Activated CD4-positive, alpha-beta T cell treated with anti-CD3 and anti-CD28 coated beads, Interleukin-2, amount 10 ng/mL, durations not matched to agents 7 days and 5 days (primary cell): ENCODE data around the gene PCDHGA1. TPM values are rescaled to one million over a fixed set of nuclear protein-coding genes. Genes with fewer than 3 reads are reported as not detected.
"Not testable (repeated sequence)": the region's sequence is repeated elsewhere in the genome, so short reads cannot be mapped to it uniquely, and the experiment has no call there.

Experiments used
- CTCF ChIA-PET: fragments of 350-600 bp; sonication (Branson Sonifier 250); formaldehyde crosslinking; loops from one replicate; lab custom pipeline; 2021; ENCODE audit warnings: antibody characterized with exemption; lab: Charles Lee
- POLR2A ChIA-PET: fragments of 350-600 bp; sonication (Branson Sonifier 250); formaldehyde crosslinking; loops from one replicate; lab custom pipeline; 2021; ENCODE audit warnings: antibody characterized with exemption; lab: Charles Lee
- DNase-seq: peaks from one replicate; pipeline ENCODE4 v3.0.0-alpha.2; 2020
- H3K27ac Mint-ChIP-seq: one replicate; pipeline ENCODE4 v1.8.0; 2021; ENCODE audit warnings: mild to moderate bottlenecking, moderate library complexity, mixed read lengths
- H3K27me3 Mint-ChIP-seq: one replicate; pipeline ENCODE4 v1.8.0; 2021; ENCODE audit warnings: mixed read lengths
- H3K36me3 Mint-ChIP-seq: one replicate; pipeline ENCODE4 v1.8.0; 2021; ENCODE audit warnings: low read depth, mixed read lengths
- H3K4me1 Mint-ChIP-seq: one replicate; pipeline ENCODE4 v1.8.0; 2021; ENCODE audit warnings: mixed read lengths
- H3K4me3 Mint-ChIP-seq: one replicate; pipeline ENCODE4 v1.8.0; 2021; ENCODE audit warnings: mild to moderate bottlenecking, moderate library complexity, mixed read lengths
- H3K9me3 Mint-ChIP-seq: one replicate; pipeline ENCODE4 v1.8.0; 2021; ENCODE audit warnings: mixed read lengths
- total RNA-seq, 2 experiments: library from RNA; stranded (reverse); gene quantifications; one replicate each; pipeline ENCODE4 v1.2.3, GENCODE V29; 2021

PCDHGA1 gene
- total RNA-seq: under 1 TPM; 0.04 to 0.05 TPM

GRCh38 chr5:141330299-141331080 lies at the start of gene PCDHGA1:
PCDHGA1 (plus strand) TSS chr5:141330514.
- Mint-ChIP-seq H3K4me3 (no peak within 1 kb of the TSS), H3K9me3 (peaks cover 35% of the 10 kb centered on the region), H3K27me3 (peaks cover 43% of the 10 kb centered on the region), H3K4me1 (peaks cover 6% of the 10 kb centered on the region), H3K27ac (no peak within 1 kb of the TSS), H3K36me3 (peaks cover 2% of the 10 kb centered on the region)
- CTCF ChIA-PET: interaction anchor here (0.6 to 6.6 kb wide), 12 partner anchors 8 to 945 kb away, joined by 3 to 40 read pairs (median 3); partner anchors contain the start of genes PCDHGA2, PCDHGB4 and TAF7
- DNase-seq: peak; percentile 37
- POLR2A ChIA-PET: no interaction called here

GRCh38 chr5:141298376-141298775 lies 31.9 kb upstream of the PCDHGA1 start:
- Mint-ChIP-seq H3K9me3 (peaks cover 50% of the 10 kb centered on the region), H3K4me3 (no peak overlapping the region), H3K27ac (no peak overlapping the region), H3K36me3 (peaks cover 6% of the 10 kb centered on the region), H3K4me1 (no peaks in the 10 kb centered on the region), H3K27me3 (no peaks in the 10 kb centered on the region)
- CTCF ChIA-PET: no interaction called here
- no peak for DNase-seq
- POLR2A ChIA-PET: no interaction called here

- H3K4me1 Mint-ChIP-seq: no peaks in the 10 kb centered on the region
- POLR2A ChIA-PET: no interaction called here
- no peak within 1 kb of the TSS for H3K4me3 Mint-ChIP-seq
- peaks cover 62% of the 10 kb centered on the region for H3K9me3 Mint-ChIP-seq
- H3K36me3 Mint-ChIP-seq: peaks cover 12% of the 10 kb centered on the region
- H3K27me3 Mint-ChIP-seq: no peaks in the 10 kb centered on the region
- no peak within 1 kb of the TSS for H3K27ac Mint-ChIP-seq
- no peak for DNase-seq
- CTCF ChIA-PET: interaction anchor here (0.9 kb wide), 1 partner anchor 16 kb away, joined by 7 read pairs; no protein-coding TSS in a partner anchor
These were observed 26.6 kb upstream of the PCDHGA1 start, which contains the start of gene SLC25A2 for GRCh38 chr5:141303756-141304155. SLC25A2 (minus strand) TSS chr5:141304049; CDS start chr5:141303865, 184 bp downstream.

GRCh38 chr5:141306630-141307029 lies 23.7 kb upstream of the PCDHGA1 start:
- peaks cover 55% of the 10 kb centered on the region for H3K9me3 Mint-ChIP-seq

GRCh38 chr5:141313711-141314110 lies 16.6 kb upstream of the PCDHGA1 start:
- H3K27ac Mint-ChIP-seq: no peak overlapping the region
- ChIA-PET POLR2A (no interaction called here), CTCF (no interaction called here)
- peaks cover 52% of the 10 kb centered on the region for H3K9me3 Mint-ChIP-seq
- no peak overlapping the region for H3K4me3 Mint-ChIP-seq
- no peak for DNase-seq
- H3K27me3 Mint-ChIP-seq: no peaks in the 10 kb centered on the region
- peaks cover 6% of the 10 kb centered on the region for H3K4me1 Mint-ChIP-seq
- H3K36me3 Mint-ChIP-seq: peaks cover 58% of the 10 kb centered on the region

More at GRCh38 chr5:141306630-141307029, 23.7 kb upstream of the PCDHGA1 start:
- ChIA-PET POLR2A (no interaction called here), CTCF (interaction anchor here (0.6 kb wide), 1 partner anchor 44 kb away, joined by 3 read pairs; no protein-coding TSS in a partner anchor)
- no peaks in the 10 kb centered on the region for H3K4me1 Mint-ChIP-seq
- no peak for DNase-seq
- no peaks in the 10 kb centered on the region for H3K27me3 Mint-ChIP-seq
- no peak overlapping the region for H3K4me3 Mint-ChIP-seq
- H3K36me3 Mint-ChIP-seq: peaks cover 14% of the 10 kb centered on the region
- H3K27ac Mint-ChIP-seq: no peak overlapping the region

GRCh38 chr5:141316963-141317362 lies 13.4 kb upstream of the PCDHGA1 start:
- POLR2A ChIA-PET: interaction anchor here (0.6 kb wide), 1 partner anchor 47 kb away, joined by 3 read pairs; the partner anchor contains the start of gene PCDHGA5
- H3K27me3 Mint-ChIP-seq, CTCF ChIA-PET, DNase-seq, H3K27ac Mint-ChIP-seq, H3K4me3 Mint-ChIP-seq: not testable (repeated sequence)
- peaks cover 62% of the 10 kb centered on the region for H3K9me3 Mint-ChIP-seq
- peaks cover 83% of the 10 kb centered on the region for H3K36me3 Mint-ChIP-seq
- peaks cover 30% of the 10 kb centered on the region for H3K4me1 Mint-ChIP-seq

GRCh38 chr5:141319202-141319601 lies 11.1 kb upstream of the PCDHGA1 start:
- Mint-ChIP-seq H3K9me3 (peaks cover 54% of the 10 kb centered on the region), H3K36me3 (peaks cover 69% of the 10 kb centered on the region), H3K27ac (peak overlapping the region; percentile 33), H3K4me1 (peaks cover 30% of the 10 kb centered on the region), H3K4me3 (peak overlapping the region; percentile 89), H3K27me3 (no peaks in the 10 kb centered on the region)
- no peak for DNase-seq
- POLR2A ChIA-PET: no interaction called here
- CTCF ChIA-PET: interaction anchor here (0.7 to 4.3 kb wide), 9 partner anchors 10 to 517 kb away, joined by 3 to 40 read pairs (median 8); partner anchors contain the start of genes PCDHGA1, PCDHGA2 and PCDHGB1

GRCh38 chr5:141319699-141320098 lies 10.6 kb upstream of the PCDHGA1 start:
- POLR2A ChIA-PET: no interaction called here
- H3K4me3 Mint-ChIP-seq: peak overlapping the region; percentile 89
- DNase-seq: no peak
- peak overlapping the region; percentile 98 for H3K27ac Mint-ChIP-seq
- H3K4me1 Mint-ChIP-seq: peaks cover 30% of the 10 kb centered on the region
- CTCF ChIA-PET: interaction anchor here (0.6 to 4.3 kb wide), 20 partner anchors 8 to 1073 kb away, joined by 3 to 40 read pairs (median 4); partner anchors contain the start of genes PCDHGA1, PCDHGA2, PCDHGA3 and PCDHGB1
- H3K36me3 Mint-ChIP-seq: peaks cover 67% of the 10 kb centered on the region
- H3K9me3 Mint-ChIP-seq: peaks cover 53% of the 10 kb centered on the region
- no peaks in the 10 kb centered on the region for H3K27me3 Mint-ChIP-seq

- ChIA-PET POLR2A (interaction anchor here (0.6 kb wide), 1 partner anchor 570 kb away, joined by 3 read pairs; no protein-coding TSS in a partner anchor), CTCF (interaction anchor here (0.6 to 4.3 kb wide), 23 partner anchors 9 to 1073 kb away, joined by 3 to 40 read pairs (median 3); partner anchors contain the start of genes IK, PCDHGA1, PCDHGA2 and PCDHGA3)
- H3K4me3 Mint-ChIP-seq: peak within 1 kb of the TSS; percentile 89
- peaks cover 47% of the 10 kb centered on the region for H3K9me3 Mint-ChIP-seq
- H3K4me1 Mint-ChIP-seq: peaks cover 30% of the 10 kb centered on the region
- peaks cover 60% of the 10 kb centered on the region for H3K36me3 Mint-ChIP-seq
- DNase-seq: peak; percentile 93
- no peaks in the 10 kb centered on the region for H3K27me3 Mint-ChIP-seq
- peak within 1 kb of the TSS; percentile 98 for H3K27ac Mint-ChIP-seq
These were observed 9.8 kb upstream of the PCDHGA1 start, which contains the start of gene TAF7 for GRCh38 chr5:141320225-141321169. TAF7 (minus strand) TSS chr5:141320784; CDS start chr5:141320044, 740 bp downstream.

GRCh38 chr5:141322261-141322660 lies 8.1 kb upstream of the PCDHGA1 start:
- Mint-ChIP-seq H3K9me3 (peaks cover 50% of the 10 kb centered on the region), H3K4me3 (no peak overlapping the region), H3K36me3 (peaks cover 44% of the 10 kb centered on the region), H3K27ac (peak overlapping the region; percentile 9), H3K4me1 (peaks cover 37% of the 10 kb centered on the region), H3K27me3 (peaks cover 2% of the 10 kb centered on the region)
- POLR2A ChIA-PET: no interaction called here
- CTCF ChIA-PET: no interaction called here
- no peak for DNase-seq

GRCh38 chr5:141326088-141326854 lies 4.0 kb upstream of the PCDHGA1 start:
- peak; percentile 70 for DNase-seq
- ChIA-PET CTCF (interaction anchor here (0.7 to 2.5 kb wide), 4 partner anchors 24 to 1503 kb away, joined by 3 to 8 read pairs (median 4); partner anchors contain the start of gene PCDHGB1), POLR2A (no interaction called here)
- peaks cover 9% of the 10 kb centered on the region for H3K36me3 Mint-ChIP-seq
- H3K9me3 Mint-ChIP-seq: peaks cover 33% of the 10 kb centered on the region
- H3K27me3 Mint-ChIP-seq: peaks cover 16% of the 10 kb centered on the region
- H3K4me1 Mint-ChIP-seq: peaks cover 10% of the 10 kb centered on the region
- H3K27ac Mint-ChIP-seq: no peak overlapping the region
- H3K4me3 Mint-ChIP-seq: peak overlapping the region; percentile 79
